ENCODE measurements around the gene SEMA4C. TPM values are rescaled to one million over a fixed set of nuclear protein-coding genes. Genes with fewer than 3 reads are reported as not detected.

SEMA4C gene
- polyA plus RNA-seq, 1 donor (not counting 4 experiments of a cell fraction or from before 2014, with no cell fraction given): 7.5 TPM

DNA sequence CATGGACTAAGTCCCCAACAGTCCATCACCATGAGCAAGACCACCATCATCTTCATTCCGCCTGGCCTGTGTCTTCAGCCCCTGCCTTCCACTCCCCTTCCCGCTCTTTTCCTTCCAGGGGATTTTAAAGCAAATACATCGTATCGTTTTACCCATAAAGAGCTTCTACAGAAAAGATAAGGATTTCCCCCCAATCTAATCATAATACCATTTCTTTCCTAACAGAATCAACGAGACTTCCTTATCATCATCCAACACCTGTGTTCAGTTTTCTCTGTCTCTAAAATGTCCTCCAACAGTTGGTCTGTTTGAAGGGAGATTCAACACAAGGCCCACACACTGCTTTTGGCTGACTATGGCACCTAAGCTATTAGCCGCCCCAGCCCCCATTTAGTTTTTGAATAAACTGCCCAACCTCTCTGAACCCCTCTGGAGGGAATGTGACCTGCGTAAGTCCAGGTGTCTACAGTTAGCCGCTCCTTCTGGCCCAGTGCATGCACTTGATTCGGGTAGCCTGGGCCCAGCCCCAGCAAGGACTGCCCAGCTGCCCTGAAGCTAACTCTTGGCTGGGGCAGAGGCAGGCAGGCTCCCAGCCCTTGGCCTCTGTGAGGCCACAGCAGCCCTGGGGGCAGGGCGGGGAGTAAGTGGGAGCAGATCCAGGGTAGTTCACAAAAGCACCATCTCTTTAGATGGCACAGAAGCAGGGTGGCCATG lies 25.3 kb upstream of the SEMA4C start:
- peak overlapping the region; percentile 4 for H3K4me2 ChIP-seq (ENCODE audit: control insufficient read depth, extremely low read depth, insufficient read depth, low read depth, low read length)

GRCh38 chr2:96894151-96894531 lies 24.3 kb upstream of the SEMA4C start:
- H3K4me1 ChIP-seq (ENCODE audit: control insufficient read depth, extremely low read depth, insufficient read depth, low read length): peaks cover 27% of the 10 kb centered on the region
- DNase-seq (ENCODE audit: low read depth, low spot score): no peak
- TF ChIP-seq, protein P1, sequence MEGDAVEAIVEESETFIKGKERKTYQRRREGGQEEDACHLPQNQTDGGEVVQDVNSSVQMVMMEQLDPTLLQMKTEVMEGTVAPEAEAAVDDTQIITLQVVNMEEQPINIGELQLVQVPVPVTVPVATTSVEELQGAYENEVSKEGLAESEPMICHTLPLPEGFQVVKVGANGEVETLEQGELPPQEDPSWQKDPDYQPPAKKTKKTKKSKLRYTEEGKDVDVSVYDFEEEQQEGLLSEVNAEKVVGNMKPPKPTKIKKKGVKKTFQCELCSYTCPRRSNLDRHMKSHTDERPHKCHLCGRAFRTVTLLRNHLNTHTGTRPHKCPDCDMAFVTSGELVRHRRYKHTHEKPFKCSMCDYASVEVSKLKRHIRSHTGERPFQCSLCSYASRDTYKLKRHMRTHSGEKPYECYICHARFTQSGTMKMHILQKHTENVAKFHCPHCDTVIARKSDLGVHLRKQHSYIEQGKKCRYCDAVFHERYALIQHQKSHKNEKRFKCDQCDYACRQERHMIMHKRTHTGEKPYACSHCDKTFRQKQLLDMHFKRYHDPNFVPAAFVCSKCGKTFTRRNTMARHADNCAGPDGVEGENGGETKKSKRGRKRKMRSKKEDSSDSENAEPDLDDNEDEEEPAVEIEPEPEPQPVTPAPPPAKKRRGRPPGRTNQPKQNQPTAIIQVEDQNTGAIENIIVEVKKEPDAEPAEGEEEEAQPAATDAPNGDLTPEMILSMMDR (optimal IDR thresholded peaks at IDR 0.05 in 1 of 3, IDR thresholded peaks at IDR 0.05 in 1 of 3, conservative IDR thresholded peaks at IDR 0.05 in 1 of 3; ENCODE audit: extremely low read depth in 1 of 3, insufficient read depth in 2 of 3, low read length in 3 of 3): no peak
- TF ChIP-seq EZH2 (IDR thresholded peaks at IDR 0.05; ENCODE audit: low read length): no peak
- no peaks in the 10 kb centered on the region for H3K9me3 ChIP-seq (ENCODE audit: control insufficient read depth, low read depth, low read length)
- no peaks in the 10 kb centered on the region for H4K20me1 ChIP-seq (ENCODE audit: control insufficient read depth, extremely low read depth, insufficient read depth, low read length)
- H2AFZ ChIP-seq (ENCODE audit: control insufficient read depth, low read length): no peak overlapping the region
- H3K4me2 ChIP-seq (ENCODE audit: control insufficient read depth, extremely low read depth, insufficient read depth, low read depth, low read length): no peak overlapping the region
- dilution Hi-C loops (cut with MboI; ENCODE audit: extremely low pct_ligation_motif_present, low sequenced_read_pairs): no loop called here
- no peak overlapping the region for H3K9ac ChIP-seq (ENCODE audit: control insufficient read depth, extremely low read depth, insufficient read depth, low read length)
- no peaks in the 10 kb centered on the region for H3K9me1 ChIP-seq (ENCODE audit: control insufficient read depth, extremely low read depth, insufficient read depth, low read length)
- H3K36me3 ChIP-seq (ENCODE audit: control insufficient read depth in 2 of 2, extremely low read depth in 1 of 2, insufficient read depth in 2 of 2, low read length in 2 of 2): no peaks in the 10 kb centered on the region
- no peaks in the 10 kb centered on the region for H3K27me3 ChIP-seq (ENCODE audit: control insufficient read depth, extremely low read depth, insufficient read depth, low read length)
- no peaks in the 10 kb centered on the region for H3K79me2 ChIP-seq (ENCODE audit: control insufficient read depth, insufficient read depth, low read length)
- no peak overlapping the region for H3K4me3 ChIP-seq (ENCODE audit: control insufficient read depth in 2 of 3, extremely low read depth in 1 of 3, insufficient read depth in 2 of 3, low read depth in 1 of 3, low read length in 3 of 3)
- no peak for FAIRE-seq
- H3K27ac ChIP-seq (ENCODE audit: control insufficient read depth, insufficient read depth, low read length): no peak overlapping the region

More for the DNA sequence above, 25.3 kb upstream of the SEMA4C start:
- no peaks in the 10 kb centered on the region for H3K27me3 ChIP-seq (ENCODE audit: control insufficient read depth, extremely low read depth, insufficient read depth, low read length)
- TF ChIP-seq, protein P1 (optimal IDR thresholded peaks at IDR 0.05 in 1 of 3, IDR thresholded peaks at IDR 0.05 in 1 of 3, conservative IDR thresholded peaks at IDR 0.05 in 1 of 3; ENCODE audit: extremely low read depth in 1 of 3, insufficient read depth in 2 of 3, low read length in 3 of 3): no peak
- TF ChIP-seq EZH2 (IDR thresholded peaks at IDR 0.05; ENCODE audit: low read length): no peak
- dilution Hi-C loops (cut with MboI; ENCODE audit: extremely low pct_ligation_motif_present, low sequenced_read_pairs): no loop called here
- FAIRE-seq (no peak), DNase-seq (ENCODE audit: low read depth, low spot score) (no peak)
- no peak overlapping the region for H3K27ac ChIP-seq (ENCODE audit: control insufficient read depth, insufficient read depth, low read length)
- H4K20me1 ChIP-seq (ENCODE audit: control insufficient read depth, extremely low read depth, insufficient read depth, low read length): no peaks in the 10 kb centered on the region
- H2AFZ ChIP-seq (ENCODE audit: control insufficient read depth, low read length): no peak overlapping the region
- H3K4me1 ChIP-seq (ENCODE audit: control insufficient read depth, extremely low read depth, insufficient read depth, low read length): peaks cover 30% of the 10 kb centered on the region
- no peak overlapping the region for H3K9ac ChIP-seq (ENCODE audit: control insufficient read depth, extremely low read depth, insufficient read depth, low read length)
- no peaks in the 10 kb centered on the region for H3K9me1 ChIP-seq (ENCODE audit: control insufficient read depth, extremely low read depth, insufficient read depth, low read length)
- no peaks in the 10 kb centered on the region for H3K36me3 ChIP-seq (ENCODE audit: control insufficient read depth in 2 of 2, extremely low read depth in 1 of 2, insufficient read depth in 2 of 2, low read length in 2 of 2)
- H3K4me3 ChIP-seq (ENCODE audit: control insufficient read depth in 2 of 3, extremely low read depth in 1 of 3, insufficient read depth in 2 of 3, low read depth in 1 of 3, low read length in 3 of 3): no peak overlapping the region
- H3K9me3 ChIP-seq (ENCODE audit: control insufficient read depth, low read depth, low read length): no peaks in the 10 kb centered on the region
- no peaks in the 10 kb centered on the region for H3K79me2 ChIP-seq (ENCODE audit: control insufficient read depth, insufficient read depth, low read length)
